ENCODE measurements around the gene PRKAG2. TPM values are rescaled to one million over a fixed set of nuclear protein-coding genes. Genes with fewer than 3 reads are reported as not detected.

Gene PRKAG2
- total and polyA plus RNA-seq, 2 of the 8 experiments (the other 6 are each of a cell fraction or from before 2014, with no cell fraction given): 7.5 to 18.1 TPM

GRCh38 chr7:151565541-151565940 is 311.4 kb downstream of the PRKAG2 start:
- H3K4me1 ChIP-seq (replicated peaks in 1 of 4; ENCODE audit: control insufficient read depth in 3 of 4, insufficient read depth in 4 of 4, low read length in 3 of 4): peaks cover 0 to 5% (median 2%) of the 10 kb centered on the region in 4 experiments; a peak in 3 of 7 replicates
- H4K5ac ChIP-seq (ENCODE audit: insufficient read length, low read depth, low read length): no peak overlapping the region
- no peak overlapping the region for H3K18ac ChIP-seq (ENCODE audit: extremely low read depth, low read length)
- WGBS, 2 experiments (ENCODE audit: extremely low coverage in 1 of 2, insufficient coverage in 1 of 2, insufficient read length in 1 of 2, insufficient replicate concordance in 2 of 2, low coverage in 1 of 2, low lambda C conversion rate in 2 of 2, missing lambda C conversion rate in 1 of 2): 94% methylated on average over 9 of the region's 9 CpGs; no CpG with 5 or more reads in 1 of the 2 experiments
- TF ChIP-seq SRF (IDR thresholded peaks at IDR 0.05; ENCODE audit: low read depth, low read length) (no peak), CBX8 (IDR thresholded peaks at IDR 0.05; ENCODE audit: borderline replicate concordance, low read depth, low read length) (no peak), HDAC6 (IDR thresholded peaks at IDR 0.05; ENCODE audit: low read depth, low read length) (no peak), GTF2F1 (IDR thresholded peaks at IDR 0.05; ENCODE audit: borderline replicate concordance, low read depth, low read length) (no peak), RNF2 (IDR thresholded peaks at IDR 0.05; ENCODE audit: borderline replicate concordance, low read depth, low read length, missing control alignments, poor library complexity, severe bottlenecking) (no peak), JUND (IDR thresholded peaks at IDR 0.05; ENCODE audit: low read length) (no peak)
- no peaks in the 10 kb centered on the region for H4K20me1 ChIP-seq (replicated peaks in 1 of 2; ENCODE audit: control insufficient read depth in 1 of 2, insufficient read depth in 2 of 2, low read length in 2 of 2)
- H2AK5ac ChIP-seq (ENCODE audit: low read depth, low read length): no peak overlapping the region
- CTCF ChIA-PET (ENCODE audit: partially characterized antibody): no interaction called here
- no peak for FAIRE-seq
- no peak for DNase-seq (ENCODE audit: low read depth in 1 of 2, low spot score in 2 of 2)
- H3K79me2 ChIP-seq (ENCODE audit: control insufficient read depth in 1 of 2, insufficient read depth in 2 of 2, low read length in 2 of 2): no peaks in the 10 kb centered on the region
- no peak overlapping the region for H3K23ac ChIP-seq (ENCODE audit: insufficient read length)
- no peak overlapping the region for H3K14ac ChIP-seq (ENCODE audit: insufficient read length)
- no peaks in the 10 kb centered on the region for H3K27me3 ChIP-seq (replicated peaks in 1 of 4; ENCODE audit: control insufficient read depth in 3 of 4, extremely low read depth in 1 of 4, insufficient read depth in 3 of 4, low read length in 3 of 4)
- no peak overlapping the region for H2BK15ac ChIP-seq (ENCODE audit: low read length)
- no peaks in the 10 kb centered on the region for H3K23me2 ChIP-seq (ENCODE audit: low read depth, low read length)
- no peaks in the 10 kb centered on the region for H3K36me3 ChIP-seq (ENCODE audit: control insufficient read depth in 2 of 4, insufficient read depth in 4 of 4, low read length in 3 of 4)
- no peak overlapping the region for H3K4me2 ChIP-seq (ENCODE audit: insufficient read depth in 1 of 2, low read depth in 2 of 2, low read length in 2 of 2)
- no peaks in the 10 kb centered on the region for H3K79me1 ChIP-seq (ENCODE audit: low read depth, low read length)
- H3K4me3 ChIP-seq (ENCODE audit: extremely low read depth in 1 of 4, insufficient read depth in 2 of 4, low read depth in 3 of 4, low read length in 4 of 4): no peak overlapping the region
- H2BK5ac ChIP-seq (ENCODE audit: low read depth, low read length): no peak overlapping the region
- H4K8ac ChIP-seq (ENCODE audit: extremely low read depth, insufficient read depth, low read length): no peak overlapping the region
- no peak overlapping the region for H3K4ac ChIP-seq (replicated peaks; ENCODE audit: insufficient read length, low read depth, low read length)
- H3K9ac ChIP-seq (replicated peaks in 1 of 4; ENCODE audit: extremely low read depth in 1 of 4, low read depth in 3 of 4, low read length in 3 of 4): no peak overlapping the region
- no peak overlapping the region for H3K56ac ChIP-seq (replicated peaks; ENCODE audit: insufficient read length, low read depth, low read length)
- H2BK12ac ChIP-seq (ENCODE audit: low read depth, low read length): no peak overlapping the region
- H3K9me3 ChIP-seq (ENCODE audit: insufficient read depth in 2 of 2, low read depth in 1 of 2, low read length in 1 of 2): no peaks in the 10 kb centered on the region
- no peak overlapping the region for H2BK120ac ChIP-seq (replicated peaks; ENCODE audit: low read depth, low read length)
- no peak overlapping the region for H2BK20ac ChIP-seq (ENCODE audit: low read length)
- H4K91ac ChIP-seq (replicated peaks; ENCODE audit: insufficient read length, low read length): no peak overlapping the region
- H2AFZ ChIP-seq (ENCODE audit: low read length): no peak overlapping the region
- no peak overlapping the region for H3K27ac ChIP-seq (ENCODE audit: low read depth, low read length)
- POLR2A ChIA-PET (ENCODE audit: partially characterized antibody): no interaction called here

Measured in H1 (cell line).